Caki2 (cell line): ENCODE data around the gene LHPP. TPM values are rescaled to one million over a fixed set of nuclear protein-coding genes. Genes with fewer than 3 reads are reported as not detected.
"Not testable (repeated sequence)": the region's sequence is repeated elsewhere in the genome, so short reads cannot be mapped to it uniquely, and the experiment has no call there.

Experiments
- DNase-seq: peaks from one replicate; pipeline ENCODE4 v3.0.0-alpha.2; 2015; ENCODE audit warnings: low read depth
- in situ Hi-C: cut with HindIII; loops from 2 replicates; pipeline ENCODE4 v1.10.0; 2016; ENCODE audit warnings: low sequenced_read_pairs, low pct_unique_long_range_greater_than_20kb, mixed read lengths
- total RNA-seq: library from RNA; depleted of rRNA; stranded (reverse); fragments of >200 nt; shearing (Covaris generic); gene quantifications from 2 replicates; pipeline ENCODE4 v1.2.3, GENCODE V29; 2014; ENCODE audit warnings: low replicate concordance

The LHPP gene
- total RNA-seq, 1 experiment from 2014 or later: 33.0 TPM

DNA sequence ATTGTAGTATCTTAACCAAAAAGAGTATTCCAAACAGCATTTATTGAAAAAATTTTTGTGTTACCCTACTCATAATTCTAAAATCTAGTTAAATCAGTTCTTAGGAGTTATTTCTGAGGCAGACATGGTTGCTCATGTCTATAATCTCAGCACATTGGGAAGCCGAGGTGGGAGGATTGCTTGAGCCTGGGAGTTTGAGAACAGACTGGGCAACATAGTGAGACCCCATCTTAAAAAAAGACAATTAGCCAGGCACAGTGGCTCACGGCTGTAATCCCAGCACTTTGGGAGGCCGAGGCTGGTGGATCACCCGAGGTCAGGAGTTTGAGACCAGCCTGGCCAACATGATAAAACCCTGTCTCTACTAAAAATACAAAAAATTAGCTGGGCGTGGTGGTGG is 19.9 kb upstream of the LHPP start:
- in situ Hi-C loops, DNase-seq: not testable (repeated sequence)

- no peak for DNase-seq
- in situ Hi-C loops: no loop called here
Measured at GRCh38 chr10:124446830-124447750, 14.5 kb upstream of the LHPP start.

GRCh38 chr10:124447751-124448466 is 13.7 kb upstream of the LHPP start:
- no peak for DNase-seq
- in situ Hi-C loops: no loop called here

- no peak for DNase-seq
- in situ Hi-C loops: no loop called here
Measured at GRCh38 chr10:124448696-124449169, 12.9 kb upstream of the LHPP start.

GRCh38 chr10:124449170-124450011 is 12.2 kb upstream of the LHPP start:
- in situ Hi-C loops: no loop called here

DNA sequence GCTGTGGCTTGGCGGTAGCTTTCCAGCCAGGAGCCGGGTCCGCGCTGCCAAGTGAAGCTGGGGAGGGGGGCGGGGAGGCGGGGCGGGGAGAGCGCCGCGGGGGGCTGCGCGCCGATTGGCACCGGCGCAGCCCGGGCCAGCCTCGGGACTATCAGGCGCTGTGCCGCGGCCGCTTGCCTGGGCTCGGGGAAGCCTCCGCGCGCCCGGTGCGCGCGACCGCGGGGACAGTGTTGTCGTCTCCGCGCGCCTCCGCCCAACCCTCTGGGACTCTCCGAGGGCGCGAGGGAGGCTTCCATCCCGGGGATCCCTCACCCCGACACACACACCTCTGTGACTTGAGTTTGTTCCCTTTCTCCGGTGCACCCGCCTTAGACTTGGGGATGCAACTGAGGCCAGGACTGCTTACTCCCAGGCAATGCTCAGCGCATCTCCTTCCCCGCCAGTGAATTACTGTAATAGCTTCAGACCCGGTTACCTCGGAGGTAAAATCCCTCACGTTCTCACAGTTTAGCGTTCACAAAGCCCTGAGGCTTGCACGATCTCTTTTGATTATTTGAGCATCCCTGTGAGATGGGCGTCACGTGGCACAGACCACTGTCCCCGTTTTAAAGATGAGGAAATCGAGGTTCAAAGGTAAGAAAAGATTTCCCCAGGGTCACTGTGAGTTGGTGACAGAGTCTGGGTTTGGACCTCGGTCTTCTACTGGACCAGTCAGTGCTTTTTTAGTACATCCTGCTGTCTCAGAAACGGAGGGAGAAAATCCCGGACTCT is 11.4 kb upstream of the LHPP start, which contains the start of gene NKX1-2:
Gene NKX1-2 (minus strand): TSS at position 24 of the 771 bp plus-strand sequence. CDS start 92 bp downstream, outside the sequence.
- no peak for DNase-seq
- in situ Hi-C loops: no loop called here

More at GRCh38 chr10:124449170-124450011, 12.2 kb upstream of the LHPP start:
- no peak for DNase-seq

- in situ Hi-C loops: no loop called here
- DNase-seq: no peak
Measured at GRCh38 chr10:124450783-124451057, 10.9 kb upstream of the LHPP start.

- in situ Hi-C loops: no loop called here
- DNase-seq: no peak
Measured at GRCh38 chr10:124451276-124451675, 10.3 kb upstream of the LHPP start.

DNA sequence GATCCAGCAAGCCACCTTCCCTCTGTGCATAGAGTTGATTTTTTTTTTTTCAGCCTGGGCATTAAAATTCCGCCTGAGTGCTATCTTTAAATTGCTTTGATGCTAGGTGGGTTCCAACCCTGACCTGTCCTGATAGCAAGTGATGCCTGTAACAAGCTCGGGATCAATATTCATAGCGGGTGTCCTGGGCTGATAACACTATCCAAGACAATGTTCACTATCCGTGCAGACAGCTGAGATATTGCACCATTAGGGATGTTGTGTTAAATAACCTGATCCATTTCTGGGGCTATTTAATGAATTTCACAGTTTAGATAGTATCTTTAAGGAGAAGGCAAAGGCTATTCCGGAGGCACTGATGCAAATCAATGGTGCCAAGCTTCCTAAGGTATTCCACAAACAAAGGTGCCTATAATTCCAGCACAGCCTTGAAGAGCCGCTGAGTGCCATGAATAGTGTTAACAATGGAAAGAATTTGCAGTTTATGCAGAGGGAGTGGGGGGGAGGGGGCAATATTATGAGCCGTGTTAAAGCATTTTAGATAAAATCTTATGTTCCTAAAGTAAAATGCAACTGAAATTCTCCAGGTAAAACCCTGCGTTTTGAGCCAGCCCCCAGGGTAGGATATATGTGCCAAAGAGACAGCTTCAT is 7.5 kb upstream of the LHPP start:
- in situ Hi-C loops: no loop called here
- no peak for DNase-seq

DNA sequence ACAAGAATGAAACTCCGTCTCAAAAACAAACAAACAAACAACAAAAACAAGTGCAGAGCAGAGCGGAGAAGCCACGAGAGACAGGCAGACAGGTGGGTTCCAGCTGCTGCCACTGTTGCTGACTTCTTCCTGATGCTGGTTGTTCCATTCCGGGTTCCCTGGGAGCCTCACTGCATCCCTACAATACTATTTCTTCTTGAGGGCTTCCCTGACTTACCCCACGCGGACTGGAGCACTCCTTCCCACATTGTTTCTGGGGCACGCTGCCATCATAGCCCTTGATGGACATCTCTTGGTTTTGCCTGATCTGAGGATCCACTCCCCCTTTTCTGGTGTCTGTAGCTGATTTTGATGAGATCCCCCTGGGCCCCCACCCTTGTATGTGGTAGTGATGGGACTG is 6.2 kb upstream of the LHPP start:
- DNase-seq: no peak
- in situ Hi-C loops: no loop called here

GRCh38 chr10:124458473-124458872 is 3.1 kb upstream of the LHPP start:
- no peak for DNase-seq
- in situ Hi-C loops: no loop called here

DNA sequence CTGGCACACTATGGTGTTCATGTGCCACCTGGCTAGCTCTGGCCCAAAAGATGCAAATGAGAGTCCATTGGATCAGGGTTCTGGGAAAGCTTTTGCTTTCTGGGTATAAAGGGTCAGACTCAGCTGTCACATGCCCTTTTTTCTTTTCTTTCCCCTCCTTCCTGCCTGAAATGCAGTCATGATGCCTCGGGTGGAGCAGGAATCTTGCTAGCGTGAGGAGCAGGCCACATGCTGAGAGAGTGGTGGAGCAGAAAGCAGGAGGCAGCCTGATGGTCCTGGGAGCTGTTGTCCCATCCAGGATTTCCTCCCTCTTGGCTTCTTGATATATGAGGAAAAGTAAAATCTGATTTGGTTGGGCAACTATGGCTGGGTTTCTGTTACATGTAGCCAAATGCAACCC is 2.7 kb upstream of the LHPP start:
- no peak for DNase-seq
- in situ Hi-C loops: no loop called here

GRCh38 chr10:124459395-124459794 is 2.2 kb upstream of the LHPP start:
- no peak for DNase-seq

DNA sequence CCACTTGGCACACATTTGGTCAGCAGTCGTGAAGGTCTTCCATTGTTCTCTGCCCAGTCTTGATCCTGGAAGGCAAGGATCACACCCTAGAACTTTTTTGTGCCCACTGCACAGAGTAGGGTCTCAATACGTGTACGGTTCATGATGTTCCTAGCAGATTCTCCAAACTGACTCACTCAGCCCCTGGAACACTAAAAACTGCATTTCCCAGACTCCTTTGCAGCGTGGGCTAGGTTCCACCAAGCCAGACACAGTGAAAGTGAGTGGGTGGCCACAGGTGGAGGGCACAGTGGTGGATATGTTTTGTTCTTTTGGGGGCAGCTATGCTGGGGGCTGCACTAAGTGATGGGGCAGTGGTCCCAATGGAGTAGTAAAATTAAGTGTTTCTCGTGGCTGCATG is 1.5 kb upstream of the LHPP start:
- no peak for DNase-seq
- in situ Hi-C loops: no loop called here

More at GRCh38 chr10:124459395-124459794, 2.2 kb upstream of the LHPP start:
- in situ Hi-C loops: no loop called here

DNA sequence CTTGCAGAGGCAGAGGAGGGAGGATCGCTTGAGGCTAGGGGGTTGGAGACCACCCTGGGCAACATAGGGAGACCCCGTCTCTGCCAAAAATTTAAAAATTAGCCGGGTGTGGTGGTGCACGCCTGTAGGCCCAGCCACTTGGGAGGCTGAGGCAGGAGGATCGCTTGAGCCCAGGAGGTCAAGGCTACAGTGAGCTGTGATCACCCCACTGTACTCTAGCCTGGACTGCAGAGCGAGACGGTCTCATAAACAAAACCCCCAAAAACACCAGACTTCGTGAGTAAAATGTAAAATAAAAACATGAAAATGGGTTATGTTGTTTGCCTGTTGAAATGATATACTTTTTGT is 699 bp downstream of the LHPP start:
- in situ Hi-C loops: no loop called here

GRCh38 chr10:124464028-124464965 is 2.7 kb downstream of the LHPP start:
- no peak for DNase-seq
- in situ Hi-C loops: no loop called here

More for the DNA sequence above, 699 bp downstream of the LHPP start:
- DNase-seq: no peak
